Neural cell (in vitro differentiated cells): ENCODE measurements around the gene CROCC. TPM values are rescaled to one million over a fixed set of nuclear protein-coding genes. Genes with fewer than 3 reads are reported as not detected.

Experiments used
- H2AFZ ChIP-seq: fragments of 200-600, 300-800 bp; sonication (generic), shearing (Covaris generic); 2 replicates; pipeline ENCODE4 v1.6.0; 2014; ENCODE audit warnings: low read depth, mild to moderate bottlenecking, antibody characterized with exemption, low read length, moderate library complexity
- H3F3A ChIP-seq: fragments of 200-600 bp; shearing (Covaris generic); 2 replicates; pipeline ENCODE4 v1.6.1; 2016; ENCODE audit warnings: mild to moderate bottlenecking, moderate library complexity, mixed read lengths, antibody characterized with exemption, low read length; ENCODE audit not compliant: insufficient read depth, poor library complexity, severe bottlenecking
- H3K27ac ChIP-seq: fragments of 200-600, 300-800 bp; sonication (generic), shearing (Covaris generic); 2 replicates; pipeline ENCODE4 v1.5.1; 2014; ENCODE audit warnings: mild to moderate bottlenecking, low read length, moderate library complexity
- H3K27me3 ChIP-seq: fragments of 300-800, 200-600 bp; sonication (generic), shearing (Covaris generic); 2 replicates; pipeline ENCODE4 v1.6.0; 2014; ENCODE audit warnings: mild to moderate bottlenecking, low read depth, low read length, moderate library complexity; ENCODE audit not compliant: insufficient read depth
- H3K36me3 ChIP-seq: fragments of 300-800, 200-600 bp; sonication (generic), shearing (Covaris generic); 2 replicates; pipeline ENCODE4 v1.5.1; 2014; ENCODE audit warnings: mild to moderate bottlenecking, antibody characterized with exemption, low read length, moderate library complexity; ENCODE audit not compliant: insufficient read depth
- H3K4me2 ChIP-seq: fragments of 300-800, 200-600 bp; sonication (generic), shearing (Covaris generic); 2 replicates; pipeline ENCODE4 v1.6.0; 2014; ENCODE audit warnings: mild to moderate bottlenecking, low read length
- H3K4me3 ChIP-seq: fragments of 300-800, 200-600 bp; sonication (generic), shearing (Covaris generic); 2 replicates; pipeline ENCODE4 v1.5.1; 2014; ENCODE audit warnings: mild to moderate bottlenecking, low read length, moderate library complexity
- H3K79me2 ChIP-seq: fragments of 200-600 bp; shearing (Covaris generic); replicated peaks from 2 replicates; pipeline ENCODE4 v1.6.0; 2014; ENCODE audit warnings: mild to moderate bottlenecking, low read length, moderate library complexity; ENCODE audit not compliant: insufficient read depth
- H3K9ac ChIP-seq: fragments of 300-800, 200-600 bp; sonication (generic), shearing (Covaris generic); 2 replicates; pipeline ENCODE4 v1.6.1; 2016; ENCODE audit warnings: mild to moderate bottlenecking, low read length, mixed read lengths
- H3K9me2 ChIP-seq: fragments of 200-600 bp; shearing (Covaris generic); 2 replicates; pipeline ENCODE4 v1.6.1; 2016; ENCODE audit warnings: mild to moderate bottlenecking, low read length, mixed read lengths; ENCODE audit not compliant: insufficient read depth
- H3K9me3 ChIP-seq: fragments of 200-600, 300-800 bp; sonication (generic), shearing (Covaris generic); 2 replicates; pipeline ENCODE4 v1.6.1; 2016; ENCODE audit warnings: mild to moderate bottlenecking, mixed run types, low read length, moderate library complexity, mixed read lengths
- H4K20me1 ChIP-seq: fragments of 200-600 bp; shearing (Covaris generic); 2 replicates; pipeline ENCODE4 v1.6.1; 2016; ENCODE audit warnings: mild to moderate bottlenecking, mixed run types; ENCODE audit not compliant: insufficient read depth
- CTCF ChIP-seq: fragments of 450-650 bp; IDR thresholded peaks from 2 replicates; pipeline ENCODE4 v1.5.1; 2014; ENCODE audit warnings: antibody characterized with exemption, mild to moderate bottlenecking, moderate library complexity; ENCODE audit not compliant: poor library complexity, severe bottlenecking
- EP300 ChIP-seq: fragments of 450-650 bp; conservative IDR thresholded peaks from 2 replicates; pipeline ENCODE4 v1.6.1; 2014; ENCODE audit warnings: antibody characterized with exemption, mild to moderate bottlenecking, moderate library complexity; ENCODE audit not compliant: poor library complexity, severe bottlenecking
- EZH2 ChIP-seq: fragments of 200-600, 300-800 bp; shearing (Covaris generic), sonication (generic); IDR thresholded peaks from 2 replicates; pipeline ENCODE4 v1.6.1; 2014; ENCODE audit warnings: antibody characterized with exemption, low read length, borderline replicate concordance, mild to moderate bottlenecking; ENCODE audit not compliant: insufficient read depth, poor library complexity, severe bottlenecking
- MXI1 ChIP-seq: fragments of 450-650 bp; conservative IDR thresholded peaks from 2 replicates; pipeline ENCODE4 v1.6.1; 2014; ENCODE audit warnings: antibody characterized with exemption, mild to moderate bottlenecking; ENCODE audit not compliant: poor library complexity, severe bottlenecking
- POLR2AphosphoS5 ChIP-seq: IDR thresholded peaks from 2 replicates; pipeline ENCODE4 v1.6.1; 2012
- RAD21 ChIP-seq: fragments of 450-650 bp; conservative IDR thresholded peaks from 2 replicates; pipeline ENCODE4 v1.6.1; 2014; ENCODE audit warnings: antibody characterized with exemption, mild to moderate bottlenecking, moderate library complexity
- SMC3 ChIP-seq: fragments of 450-650 bp; conservative IDR thresholded peaks from 2 replicates; pipeline ENCODE4 v1.6.1; 2014; ENCODE audit warnings: antibody characterized with exemption, mild to moderate bottlenecking, moderate library complexity; ENCODE audit not compliant: poor library complexity
- TAF1 ChIP-seq: IDR thresholded peaks from 2 replicates; pipeline ENCODE4 v1.6.1; 2012; ENCODE audit warnings: low read depth
- polyA plus RNA-seq: library from polyadenylated mRNA; depleted of rRNA; stranded (reverse); fragments of >200 nt; gene quantifications from 2 replicates; pipeline ENCODE4 v1.2.3, GENCODE V29; 2014
- TF ChIP-seq, protein P1 (sequence below): IDR thresholded peaks from 2 replicates; pipeline ENCODE4 v1.6.1; 2012; ENCODE audit warnings: borderline replicate concordance

The CROCC gene
- polyA plus RNA-seq, 1 donor from 2014 or later: 26.3 TPM

- no peaks in the 10 kb centered on the region for H3K9me3 ChIP-seq
- no peaks in the 10 kb centered on the region for H3K27me3 ChIP-seq
- no peak overlapping the region for H3K4me3 ChIP-seq
- no peak overlapping the region for H3K27ac ChIP-seq
- no peak overlapping the region for H3K9ac ChIP-seq
- no peaks in the 10 kb centered on the region for H3K9me2 ChIP-seq
- TF ChIP-seq SMC3 (no peak), TAF1 (no peak), EP300 (no peak), MXI1 (no peak), POLR2AphosphoS5 (no peak), CTCF (no peak), RAD21 (no peak), EZH2 (no peak)
- TF ChIP-seq, protein P1, sequence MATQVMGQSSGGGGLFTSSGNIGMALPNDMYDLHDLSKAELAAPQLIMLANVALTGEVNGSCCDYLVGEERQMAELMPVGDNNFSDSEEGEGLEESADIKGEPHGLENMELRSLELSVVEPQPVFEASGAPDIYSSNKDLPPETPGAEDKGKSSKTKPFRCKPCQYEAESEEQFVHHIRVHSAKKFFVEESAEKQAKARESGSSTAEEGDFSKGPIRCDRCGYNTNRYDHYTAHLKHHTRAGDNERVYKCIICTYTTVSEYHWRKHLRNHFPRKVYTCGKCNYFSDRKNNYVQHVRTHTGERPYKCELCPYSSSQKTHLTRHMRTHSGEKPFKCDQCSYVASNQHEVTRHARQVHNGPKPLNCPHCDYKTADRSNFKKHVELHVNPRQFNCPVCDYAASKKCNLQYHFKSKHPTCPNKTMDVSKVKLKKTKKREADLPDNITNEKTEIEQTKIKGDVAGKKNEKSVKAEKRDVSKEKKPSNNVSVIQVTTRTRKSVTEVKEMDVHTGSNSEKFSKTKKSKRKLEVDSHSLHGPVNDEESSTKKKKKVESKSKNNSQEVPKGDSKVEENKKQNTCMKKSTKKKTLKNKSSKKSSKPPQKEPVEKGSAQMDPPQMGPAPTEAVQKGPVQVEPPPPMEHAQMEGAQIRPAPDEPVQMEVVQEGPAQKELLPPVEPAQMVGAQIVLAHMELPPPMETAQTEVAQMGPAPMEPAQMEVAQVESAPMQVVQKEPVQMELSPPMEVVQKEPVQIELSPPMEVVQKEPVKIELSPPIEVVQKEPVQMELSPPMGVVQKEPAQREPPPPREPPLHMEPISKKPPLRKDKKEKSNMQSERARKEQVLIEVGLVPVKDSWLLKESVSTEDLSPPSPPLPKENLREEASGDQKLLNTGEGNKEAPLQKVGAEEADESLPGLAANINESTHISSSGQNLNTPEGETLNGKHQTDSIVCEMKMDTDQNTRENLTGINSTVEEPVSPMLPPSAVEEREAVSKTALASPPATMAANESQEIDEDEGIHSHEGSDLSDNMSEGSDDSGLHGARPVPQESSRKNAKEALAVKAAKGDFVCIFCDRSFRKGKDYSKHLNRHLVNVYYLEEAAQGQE: no peak
- no peak overlapping the region for H2AFZ ChIP-seq
- no peak overlapping the region for H3K4me2 ChIP-seq
- no peaks in the 10 kb centered on the region for H3F3A ChIP-seq
- no peaks in the 10 kb centered on the region for H3K79me2 ChIP-seq
- H4K20me1 ChIP-seq: no peaks in the 10 kb centered on the region
- H3K36me3 ChIP-seq: peaks cover 17% of the 10 kb centered on the region
These were observed 94.6 kb downstream of the CROCC start for GRCh38 chr1:17016317-17016661.

DNA sequence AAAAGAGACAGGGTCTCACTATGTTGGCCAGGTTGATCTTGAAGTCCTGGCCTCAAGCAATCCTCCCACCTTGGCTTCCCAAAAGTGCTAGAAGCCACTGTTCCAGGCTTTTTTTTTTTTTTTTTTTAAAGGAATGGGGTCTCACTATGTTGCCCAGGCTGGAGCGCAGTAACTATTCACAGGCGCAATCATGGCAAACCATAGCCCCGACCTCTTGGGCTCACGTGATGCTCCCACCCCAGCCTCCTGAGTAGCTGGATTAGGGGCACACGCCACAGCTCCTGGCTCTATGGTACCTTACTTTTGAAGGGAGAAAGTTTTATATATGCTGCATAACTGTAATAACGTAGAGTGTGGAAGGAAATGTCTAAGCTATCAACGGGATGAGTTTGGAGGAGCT lies 95.7 kb downstream of the CROCC start:
- peaks cover 19% of the 10 kb centered on the region for H3K36me3 ChIP-seq
- TF ChIP-seq POLR2AphosphoS5 (no peak), CTCF (no peak), RAD21 (no peak), MXI1 (no peak), TAF1 (no peak), EP300 (no peak), EZH2 (no peak), SMC3 (no peak)
- TF ChIP-seq, protein P1: no peak

More for the DNA sequence above, 95.7 kb downstream of the CROCC start:
- H3K9me3 ChIP-seq: no peaks in the 10 kb centered on the region
- H3K79me2 ChIP-seq: no peaks in the 10 kb centered on the region
- H3K27ac ChIP-seq: no peak overlapping the region
- no peaks in the 10 kb centered on the region for H3K27me3 ChIP-seq
- H3F3A ChIP-seq: no peaks in the 10 kb centered on the region
- H4K20me1 ChIP-seq: no peaks in the 10 kb centered on the region
- no peak overlapping the region for H3K4me2 ChIP-seq
- no peak overlapping the region for H3K9ac ChIP-seq
- no peak overlapping the region for H2AFZ ChIP-seq
- H3K4me3 ChIP-seq: no peak overlapping the region
- H3K9me2 ChIP-seq: no peaks in the 10 kb centered on the region
